ENCODE measurements around the gene NEDD9. TPM values are rescaled to one million over a fixed set of nuclear protein-coding genes. Genes with fewer than 3 reads are reported as not detected.

NEDD9 gene
- total RNA-seq, 1 donor: 32.9 TPM

- H3K27ac ChIP-seq (ENCODE audit: low read depth, low read length): peak overlapping the region; percentile 83
- no peak for DNase-seq (ENCODE audit: insufficient read length, low spot score, missing footprints)
- no peaks in the 10 kb centered on the region for H3K9me3 ChIP-seq (ENCODE audit: low read depth, low read length)
- no peak overlapping the region for H3K4me3 ChIP-seq (ENCODE audit: insufficient read depth, low read length)
- H3K4me1 ChIP-seq (ENCODE audit: insufficient read depth, low read length): peaks cover 57% of the 10 kb centered on the region
- H3K4me2 ChIP-seq (ENCODE audit: insufficient read depth, low read length): no peak overlapping the region
- peaks cover 42% of the 10 kb centered on the region for H3K36me3 ChIP-seq (ENCODE audit: insufficient read depth, low read length)
- no peaks in the 10 kb centered on the region for H3K27me3 ChIP-seq (ENCODE audit: insufficient read depth, low read length)
- peaks cover 53% of the 10 kb centered on the region for H3K79me2 ChIP-seq (ENCODE audit: insufficient read depth, low read length)
- no peak for TF ChIP-seq CTCF (IDR thresholded peaks at IDR 0.05; ENCODE audit: extremely low read depth, low read depth, low read length)
- H4K20me1 ChIP-seq (ENCODE audit: insufficient read depth, low read length): no peaks in the 10 kb centered on the region
- no peak overlapping the region for H2AFZ ChIP-seq (ENCODE audit: low read length)
Measured at GRCh38 chr6:11202513-11203305, 29.8 kb downstream of the NEDD9 start.

GRCh38 chr6:11201772-11202512, 30.5 kb downstream of the NEDD9 start:
- no peak overlapping the region for H2AFZ ChIP-seq (ENCODE audit: low read length)
- H3K9me3 ChIP-seq (ENCODE audit: low read depth, low read length): no peaks in the 10 kb centered on the region
- peaks cover 57% of the 10 kb centered on the region for H3K4me1 ChIP-seq (ENCODE audit: insufficient read depth, low read length)
- no peaks in the 10 kb centered on the region for H4K20me1 ChIP-seq (ENCODE audit: insufficient read depth, low read length)
- no peak overlapping the region for H3K4me2 ChIP-seq (ENCODE audit: insufficient read depth, low read length)
- H3K27ac ChIP-seq (ENCODE audit: low read depth, low read length): peak overlapping the region; percentile 83
- peaks cover 40% of the 10 kb centered on the region for H3K36me3 ChIP-seq (ENCODE audit: insufficient read depth, low read length)
- peaks cover 51% of the 10 kb centered on the region for H3K79me2 ChIP-seq (ENCODE audit: insufficient read depth, low read length)
- H3K27me3 ChIP-seq (ENCODE audit: insufficient read depth, low read length): no peaks in the 10 kb centered on the region
- H3K4me3 ChIP-seq (ENCODE audit: insufficient read depth, low read length): no peak overlapping the region
- TF ChIP-seq CTCF (IDR thresholded peaks at IDR 0.05; ENCODE audit: extremely low read depth, low read depth, low read length): no peak
- DNase-seq (ENCODE audit: insufficient read length, low spot score, missing footprints): no peak

GRCh38 chr6:11201015-11201414, 31.5 kb downstream of the NEDD9 start:
- no peaks in the 10 kb centered on the region for H3K27me3 ChIP-seq (ENCODE audit: insufficient read depth, low read length)
- no peaks in the 10 kb centered on the region for H4K20me1 ChIP-seq (ENCODE audit: insufficient read depth, low read length)
- no peak overlapping the region for H2AFZ ChIP-seq (ENCODE audit: low read length)
- H3K4me3 ChIP-seq (ENCODE audit: insufficient read depth, low read length): no peak overlapping the region
- peak overlapping the region; percentile 12 for H3K4me2 ChIP-seq (ENCODE audit: insufficient read depth, low read length)
- H3K4me1 ChIP-seq (ENCODE audit: insufficient read depth, low read length): peaks cover 58% of the 10 kb centered on the region
- H3K9me3 ChIP-seq (ENCODE audit: low read depth, low read length): no peaks in the 10 kb centered on the region
- peaks cover 34% of the 10 kb centered on the region for H3K36me3 ChIP-seq (ENCODE audit: insufficient read depth, low read length)
- H3K79me2 ChIP-seq (ENCODE audit: insufficient read depth, low read length): peaks cover 51% of the 10 kb centered on the region
- no peak for TF ChIP-seq CTCF (IDR thresholded peaks at IDR 0.05; ENCODE audit: extremely low read depth, low read depth, low read length)
- DNase-seq (ENCODE audit: insufficient read length, low spot score, missing footprints): no peak
- peak overlapping the region; percentile 83 for H3K27ac ChIP-seq (ENCODE audit: low read depth, low read length)

- Histone ChIP-seq H3K9me3 (ENCODE audit: low read depth, low read length) (no peaks in the 10 kb centered on the region), H3K4me2 (ENCODE audit: insufficient read depth, low read length) (peak overlapping the region; percentile 12), H3K79me2 (ENCODE audit: insufficient read depth, low read length) (peaks cover 46% of the 10 kb centered on the region), H3K27me3 (ENCODE audit: insufficient read depth, low read length) (no peaks in the 10 kb centered on the region), H3K36me3 (ENCODE audit: insufficient read depth, low read length) (peaks cover 29% of the 10 kb centered on the region), H2AFZ (ENCODE audit: low read length) (no peak overlapping the region), H3K4me3 (ENCODE audit: insufficient read depth, low read length) (no peak overlapping the region), H3K27ac (ENCODE audit: low read depth, low read length) (peak overlapping the region; percentile 83), H3K4me1 (ENCODE audit: insufficient read depth, low read length) (peaks cover 65% of the 10 kb centered on the region), H4K20me1 (ENCODE audit: insufficient read depth, low read length) (no peaks in the 10 kb centered on the region)
- peak; percentile 78 for DNase-seq (ENCODE audit: insufficient read length, low spot score, missing footprints)
- TF ChIP-seq CTCF (IDR thresholded peaks at IDR 0.05; ENCODE audit: extremely low read depth, low read depth, low read length): no peak
Measured at GRCh38 chr6:11200356-11200755, 32.1 kb downstream of the NEDD9 start.
